Activated T-cell treated with anti-CD3 and anti-CD28 coated beads for 1 hour (primary cell): ENCODE measurements around the gene HUNK.
A peak's percentile ranks its signal among the peaks of the same experiment; 100 is the strongest.
"Not testable (repeated sequence)": the region's sequence is repeated elsewhere in the genome, so short reads cannot be mapped to it uniquely, and the experiment has no call there.

Experiments used
- DNase-seq: peaks from one replicate; pipeline ENCODE4 v3.0.0-alpha.2; 2020; ENCODE audit warnings: low read depth

The HUNK gene

GRCh38 chr21:31870472-31871193 is 2.2 kb upstream of the HUNK start:
- DNase-seq = no peak

GRCh38 chr21:31871371-31871770 is 1.4 kb upstream of the HUNK start:
- DNase-seq = not testable (repeated sequence)

GRCh38 chr21:31872072-31872451 is 758 bp upstream of the HUNK start:
- DNase-seq = no peak

- no peak for DNase-seq
Observed at GRCh38 chr21:31873275-31873695, 465 bp downstream of the HUNK start.

- DNase-seq = peak; percentile 19
Observed at GRCh38 chr21:31873696-31874599, 1.1 kb downstream of the HUNK start.

- no peak for DNase-seq
Observed at GRCh38 chr21:31874812-31875212, 2.0 kb downstream of the HUNK start.

- DNase-seq = no peak
Observed at GRCh38 chr21:31875496-31876015, 2.7 kb downstream of the HUNK start.

- DNase-seq = no peak
Observed at GRCh38 chr21:31877463-31877957, 4.7 kb downstream of the HUNK start.

- no peak for DNase-seq
Observed at GRCh38 chr21:31878831-31879230, 6.0 kb downstream of the HUNK start.

- no peak for DNase-seq
Observed at GRCh38 chr21:31879241-31879650, 6.4 kb downstream of the HUNK start.

- no peak for DNase-seq
Observed at GRCh38 chr21:31879911-31880310, 7.1 kb downstream of the HUNK start.

- no peak for DNase-seq
Observed at GRCh38 chr21:31880816-31881215, 8.0 kb downstream of the HUNK start.

- no peak for DNase-seq
Observed at GRCh38 chr21:31882711-31883110, 9.9 kb downstream of the HUNK start.

GRCh38 chr21:31885146-31885545 is 12.3 kb downstream of the HUNK start:
- DNase-seq = no peak

- DNase-seq = no peak
Observed at GRCh38 chr21:31886915-31887314, 14.1 kb downstream of the HUNK start.

GRCh38 chr21:31887391-31887841 is 14.6 kb downstream of the HUNK start:
- no peak for DNase-seq

- DNase-seq = no peak
Observed at GRCh38 chr21:31888936-31889371, 16.1 kb downstream of the HUNK start.

- DNase-seq = no peak
Observed at GRCh38 chr21:31889460-31889859, 16.6 kb downstream of the HUNK start.

- DNase-seq = no peak
Observed at GRCh38 chr21:31892686-31893085, 19.9 kb downstream of the HUNK start.

- no peak for DNase-seq
Observed at GRCh38 chr21:31893851-31894415, 21.1 kb downstream of the HUNK start.

GRCh38 chr21:31894457-31894856 is 21.6 kb downstream of the HUNK start:
- no peak for DNase-seq

- no peak for DNase-seq
Observed at GRCh38 chr21:31895077-31895835, 22.4 kb downstream of the HUNK start.
